Panc1 (cell line): ENCODE data around the gene AZI2.

Source experiments
- CTCF ChIP-seq: fragments of 450-650 bp; IDR thresholded peaks from 2 replicates; pipeline ENCODE4 v1.5.1; 2017; ENCODE audit warnings: mild to moderate bottlenecking
- POLR2AphosphoS5 ChIP-seq: IDR thresholded peaks from 2 replicates; pipeline ENCODE4 v1.6.1; 2012; ENCODE audit warnings: mild to moderate bottlenecking, low read depth, low read length, moderate library complexity
- SIN3A ChIP-seq: IDR thresholded peaks from 2 replicates; pipeline ENCODE4 v1.6.1; 2012; ENCODE audit warnings: low read depth, mild to moderate bottlenecking, low read length, moderate library complexity, borderline replicate concordance; ENCODE audit not compliant: insufficient read depth
- TCF7L2 ChIP-seq: IDR thresholded peaks from 2 replicates; pipeline ENCODE4 v1.6.1; 2011; ENCODE audit warnings: mild to moderate bottlenecking, low read depth, low read length, inconsistent platforms
- TF ChIP-seq, protein P1 (sequence below), 2 experiments: IDR thresholded peaks; 2 replicates each; pipeline ENCODE4 v1.6.1; 2011 to 2012; ENCODE audit warnings: low read depth in 2 of 2, control low read depth in 1 of 2, low read length in 1 of 2, mild to moderate bottlenecking in 1 of 2, moderate library complexity in 1 of 2; ENCODE audit not compliant: insufficient read depth in 1 of 2

DNA sequence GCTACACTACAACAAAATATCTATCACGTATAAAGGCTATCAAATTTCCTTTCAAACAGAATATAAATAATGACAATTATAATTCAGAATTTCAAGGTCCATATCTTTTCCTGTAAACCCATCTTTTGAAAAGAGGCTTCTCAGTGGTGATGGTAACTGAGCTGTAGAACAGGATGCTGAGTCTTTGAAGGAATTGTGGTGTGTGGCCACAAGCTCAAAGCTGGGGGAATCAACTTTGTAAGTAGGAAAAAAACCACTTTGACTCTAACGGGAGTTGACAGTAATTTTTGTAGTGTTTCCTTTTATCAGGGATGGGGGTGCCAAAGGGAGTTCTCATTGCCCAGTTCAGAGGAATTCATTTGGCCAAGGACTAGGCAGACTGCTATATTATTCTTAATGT, 13.4 kb downstream of the AZI2 start:
- TF ChIP-seq CTCF (no peak), POLR2AphosphoS5 (no peak), TCF7L2 (no peak), SIN3A (no peak)
- TF ChIP-seq, protein P1, sequence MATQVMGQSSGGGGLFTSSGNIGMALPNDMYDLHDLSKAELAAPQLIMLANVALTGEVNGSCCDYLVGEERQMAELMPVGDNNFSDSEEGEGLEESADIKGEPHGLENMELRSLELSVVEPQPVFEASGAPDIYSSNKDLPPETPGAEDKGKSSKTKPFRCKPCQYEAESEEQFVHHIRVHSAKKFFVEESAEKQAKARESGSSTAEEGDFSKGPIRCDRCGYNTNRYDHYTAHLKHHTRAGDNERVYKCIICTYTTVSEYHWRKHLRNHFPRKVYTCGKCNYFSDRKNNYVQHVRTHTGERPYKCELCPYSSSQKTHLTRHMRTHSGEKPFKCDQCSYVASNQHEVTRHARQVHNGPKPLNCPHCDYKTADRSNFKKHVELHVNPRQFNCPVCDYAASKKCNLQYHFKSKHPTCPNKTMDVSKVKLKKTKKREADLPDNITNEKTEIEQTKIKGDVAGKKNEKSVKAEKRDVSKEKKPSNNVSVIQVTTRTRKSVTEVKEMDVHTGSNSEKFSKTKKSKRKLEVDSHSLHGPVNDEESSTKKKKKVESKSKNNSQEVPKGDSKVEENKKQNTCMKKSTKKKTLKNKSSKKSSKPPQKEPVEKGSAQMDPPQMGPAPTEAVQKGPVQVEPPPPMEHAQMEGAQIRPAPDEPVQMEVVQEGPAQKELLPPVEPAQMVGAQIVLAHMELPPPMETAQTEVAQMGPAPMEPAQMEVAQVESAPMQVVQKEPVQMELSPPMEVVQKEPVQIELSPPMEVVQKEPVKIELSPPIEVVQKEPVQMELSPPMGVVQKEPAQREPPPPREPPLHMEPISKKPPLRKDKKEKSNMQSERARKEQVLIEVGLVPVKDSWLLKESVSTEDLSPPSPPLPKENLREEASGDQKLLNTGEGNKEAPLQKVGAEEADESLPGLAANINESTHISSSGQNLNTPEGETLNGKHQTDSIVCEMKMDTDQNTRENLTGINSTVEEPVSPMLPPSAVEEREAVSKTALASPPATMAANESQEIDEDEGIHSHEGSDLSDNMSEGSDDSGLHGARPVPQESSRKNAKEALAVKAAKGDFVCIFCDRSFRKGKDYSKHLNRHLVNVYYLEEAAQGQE (IDR thresholded peaks at IDR 0.05; ENCODE audit: insufficient read depth in 1 of 2, low read depth in 2 of 2, low read length in 1 of 2), result no peak
